Right lobe of liver (tissue), 6 donors: ENCODE measurements around the gene TMEM92. TPM values are rescaled to one million over a fixed set of nuclear protein-coding genes. Genes with fewer than 3 reads are reported as not detected.

ENCODE experiments used
- ATAC-seq, 4 donors: fragments of 200-7000 bp; cut with Tn5 transposase; one replicate each; pipeline ENCODE4 v1.9.1; 2020; ENCODE audit warnings: mild to moderate bottlenecking in 4 of 4, moderate library complexity in 4 of 4
- DNase-seq, 3 donors: peaks; one replicate each; pipeline ENCODE4 v3.0.0-alpha.2; 2020
- H3K27ac ChIP-seq, 3 donors: fragments of 200-600 bp; one replicate each; pipeline ENCODE4 v1.8.0; 2022
- H3K27me3 ChIP-seq, 2 donors: fragments of 200-600 bp; one replicate each; pipeline ENCODE4 v1.8.0; 2022
- H3K36me3 ChIP-seq, 4 donors: fragments of 200-600 bp; sonication (generic) in 1 of 4; one replicate each; pipeline versions ENCODE4 v1.5.1 to v1.8.0; 2017 to 2022; ENCODE audit warnings: control low read depth in 1 of 4
- H3K4me1 ChIP-seq, 4 donors: fragments of 200-600 bp; sonication (generic) in 1 of 4; one replicate each; pipeline versions ENCODE4 v1.5.1 to v1.8.0; 2017 to 2022; ENCODE audit warnings: control low read depth in 1 of 4
- H3K4me3 ChIP-seq, 3 donors: fragments of 200-600 bp; one replicate each; pipeline ENCODE4 v1.8.0; 2022
- H3K9me3 ChIP-seq, 4 donors: fragments of 200-600 bp; sonication (generic) in 1 of 4; one replicate each; pipeline versions ENCODE4 v1.5.1 to v1.8.0; 2017 to 2022; ENCODE audit warnings: control low read depth in 1 of 4
- POLR2A ChIP-seq: fragments of 450-650 bp; IDR thresholded peaks from one replicate; pipeline ENCODE4 v1.6.1; 2017; ENCODE audit warnings: antibody characterized with exemption, mild to moderate bottlenecking
- WGBS: methylation state at CpG from one replicate; pipeline ENCODE4 v1.1.6; 2018; ENCODE audit warnings: low coverage, low lambda C conversion rate; ENCODE audit not compliant: insufficient coverage; ENCODE audit errors: missing lambda C conversion rate; 5-methylcytosine and 5-hydroxymethylcytosine counted together
- intact Hi-C, 2 donors: fragments of 100-400 bp; cut with DNase I; formaldehyde crosslinking; loops; one replicate each; pipeline versions ENCODE4 v1.11.2 to v1.14.1; 2022
- total RNA-seq, 6 experiments: library from RNA; depleted of rRNA in 2 of 6; stranded (reverse); fragments of >200 nt in 2 of 6; fragmentation: NEBNext Ultra II Directional in 3 of 6; extraction: Animal tissue kit (Norgen Biotek cat#: 25700) in 3 of 6; gene quantifications; one replicate each; pipeline versions ENCODE4 v1.1.0 to v1.2.4, GENCODE V29; 2016 to 2023
- TF ChIP-seq, protein P1 (sequence below), 4 donors: fragments of 200-600 bp in 3 of 4; fragments of 450-650 bp in 1 of 4; IDR thresholded peaks; one replicate each; pipeline versions ENCODE4 v1.5.1 to v1.8.0; 2016 to 2022; ENCODE audit warnings: antibody characterized with exemption in 4 of 4, mild to moderate bottlenecking in 2 of 4
- donor health status: DM: no; HTN: yes; CAD: no.
- donor health status: DM: no; HTN: no; CAD: no.
- donor health status: DM: no; HTN: no; CAD: no.
- donor health status: DM: no; HTN: yes; CAD: no.
- donor health status: DM: no; HTN: yes; CAD: no.

TMEM92 gene
- total RNA-seq, 6 experiments from 2014 or later: 1.5 to 20.0 (median 8.7) TPM

DNA sequence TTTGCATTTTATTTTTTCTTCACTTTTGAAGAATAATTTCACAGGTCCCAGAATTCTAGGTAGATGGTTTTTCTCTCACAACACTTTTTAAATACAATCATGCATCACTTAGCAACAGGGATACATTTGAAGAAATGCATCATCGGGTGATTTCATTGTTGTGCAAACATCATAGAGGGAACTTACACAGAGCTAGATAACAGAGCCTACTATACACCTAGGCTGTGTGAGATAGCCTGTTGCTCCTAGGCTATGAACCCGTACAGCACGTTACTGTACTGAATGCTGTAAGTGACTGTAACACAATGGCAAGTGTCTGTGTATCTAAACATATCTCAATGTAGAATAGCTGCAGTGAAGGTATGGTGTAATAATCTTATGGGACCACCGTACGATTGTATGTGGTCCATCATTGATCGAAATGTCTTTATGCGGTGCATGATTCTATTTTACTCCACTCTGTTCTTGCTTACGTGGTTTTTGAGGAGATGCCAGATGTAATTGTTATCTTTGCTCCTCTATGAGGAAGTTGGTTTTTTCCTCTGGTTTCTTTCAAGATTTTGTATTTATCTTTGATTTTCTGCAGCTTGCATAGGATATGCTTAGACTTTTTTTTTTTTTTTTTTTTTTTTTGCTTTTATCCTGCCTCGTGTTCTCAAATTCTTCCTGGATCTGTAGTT, 35.5 kb upstream of the TMEM92 start:
- peak in 1 of 4 donors; percentile 40 for ATAC-seq

DNA sequence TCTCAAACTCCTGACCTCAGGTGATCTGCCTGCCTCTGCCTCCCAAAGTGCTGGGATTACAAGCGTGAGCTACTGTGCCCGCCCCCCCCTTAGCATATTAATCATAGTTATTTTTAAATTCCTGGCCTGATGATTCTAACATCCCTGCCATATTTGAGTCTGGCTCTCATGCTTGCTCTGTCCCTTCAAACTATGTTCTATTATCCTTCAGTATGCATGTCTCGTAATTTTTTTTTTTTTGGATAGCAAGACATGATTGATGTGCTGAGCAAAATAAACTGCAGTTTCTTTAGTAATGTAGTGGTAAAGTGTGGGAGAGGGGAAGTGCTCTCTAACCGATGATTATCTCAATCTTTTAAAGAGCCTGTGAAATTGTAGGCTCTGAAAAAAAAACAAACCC, 34.3 kb upstream of the TMEM92 start:
- no peaks in the 10 kb centered on the region for H3K36me3 ChIP-seq
- ATAC-seq (no peak), DNase-seq (no peak)
- TF ChIP-seq, protein P1, sequence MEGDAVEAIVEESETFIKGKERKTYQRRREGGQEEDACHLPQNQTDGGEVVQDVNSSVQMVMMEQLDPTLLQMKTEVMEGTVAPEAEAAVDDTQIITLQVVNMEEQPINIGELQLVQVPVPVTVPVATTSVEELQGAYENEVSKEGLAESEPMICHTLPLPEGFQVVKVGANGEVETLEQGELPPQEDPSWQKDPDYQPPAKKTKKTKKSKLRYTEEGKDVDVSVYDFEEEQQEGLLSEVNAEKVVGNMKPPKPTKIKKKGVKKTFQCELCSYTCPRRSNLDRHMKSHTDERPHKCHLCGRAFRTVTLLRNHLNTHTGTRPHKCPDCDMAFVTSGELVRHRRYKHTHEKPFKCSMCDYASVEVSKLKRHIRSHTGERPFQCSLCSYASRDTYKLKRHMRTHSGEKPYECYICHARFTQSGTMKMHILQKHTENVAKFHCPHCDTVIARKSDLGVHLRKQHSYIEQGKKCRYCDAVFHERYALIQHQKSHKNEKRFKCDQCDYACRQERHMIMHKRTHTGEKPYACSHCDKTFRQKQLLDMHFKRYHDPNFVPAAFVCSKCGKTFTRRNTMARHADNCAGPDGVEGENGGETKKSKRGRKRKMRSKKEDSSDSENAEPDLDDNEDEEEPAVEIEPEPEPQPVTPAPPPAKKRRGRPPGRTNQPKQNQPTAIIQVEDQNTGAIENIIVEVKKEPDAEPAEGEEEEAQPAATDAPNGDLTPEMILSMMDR (IDR thresholded peaks at IDR 0.05): no peak
- TF ChIP-seq POLR2A: no peak
- H3K4me1 ChIP-seq: no peaks in the 10 kb centered on the region
- H3K27ac ChIP-seq: no peak overlapping the region
- WGBS: 48% methylated on average over 3 of the region's 4 CpGs
- H3K4me3 ChIP-seq: no peak overlapping the region
- no peaks in the 10 kb centered on the region for H3K9me3 ChIP-seq
- no peaks in the 10 kb centered on the region for H3K27me3 ChIP-seq
- intact Hi-C loops: no loop called here

More for the DNA sequence above, 35.5 kb upstream of the TMEM92 start:
- no peaks in the 10 kb centered on the region for H3K9me3 ChIP-seq
- no peak overlapping the region for H3K4me3 ChIP-seq
- H3K4me1 ChIP-seq: no peaks in the 10 kb centered on the region
- H3K27me3 ChIP-seq: no peaks in the 10 kb centered on the region
- no peak overlapping the region for H3K27ac ChIP-seq
- WGBS: 50% methylated on average over 9 of the region's 9 CpGs
- H3K36me3 ChIP-seq: no peaks in the 10 kb centered on the region
- TF ChIP-seq, protein P1 (IDR thresholded peaks at IDR 0.05): no peak
- TF ChIP-seq POLR2A: no peak
- no peak for DNase-seq
- intact Hi-C loops: no loop called here

DNA sequence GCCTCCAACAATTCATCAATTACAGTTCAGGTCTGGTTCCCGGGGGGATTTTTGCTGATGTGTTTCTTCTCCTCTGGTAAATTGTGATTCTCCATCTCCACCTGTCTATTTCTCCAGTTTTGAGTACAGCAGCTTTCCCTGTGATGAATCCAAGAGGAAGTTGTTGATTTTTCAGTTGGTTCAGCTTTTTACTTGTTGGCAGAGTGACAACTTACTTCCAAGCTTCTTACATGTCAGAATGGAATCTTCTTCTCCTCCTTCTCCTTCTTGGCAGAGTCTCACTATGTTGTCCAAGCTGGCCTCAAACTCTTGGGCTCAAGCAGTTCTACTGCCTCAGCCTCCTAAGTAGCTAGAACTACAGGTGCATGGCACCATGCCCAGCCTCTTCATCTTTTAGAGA, 33.4 kb upstream of the TMEM92 start:
- no peak for ATAC-seq
- TF ChIP-seq, protein P1 (IDR thresholded peaks at IDR 0.05): no peak
- TF ChIP-seq POLR2A: no peak
- intact Hi-C loops: no loop called here
- no peaks in the 10 kb centered on the region for H3K36me3 ChIP-seq
- DNase-seq: no peak
- H3K27ac ChIP-seq: no peak overlapping the region
- H3K9me3 ChIP-seq: no peaks in the 10 kb centered on the region
- H3K4me1 ChIP-seq: no peaks in the 10 kb centered on the region
- no peaks in the 10 kb centered on the region for H3K27me3 ChIP-seq
- no CpG with 5 or more reads among the region's 1 CpG for WGBS
- no peak overlapping the region for H3K4me3 ChIP-seq

DNA sequence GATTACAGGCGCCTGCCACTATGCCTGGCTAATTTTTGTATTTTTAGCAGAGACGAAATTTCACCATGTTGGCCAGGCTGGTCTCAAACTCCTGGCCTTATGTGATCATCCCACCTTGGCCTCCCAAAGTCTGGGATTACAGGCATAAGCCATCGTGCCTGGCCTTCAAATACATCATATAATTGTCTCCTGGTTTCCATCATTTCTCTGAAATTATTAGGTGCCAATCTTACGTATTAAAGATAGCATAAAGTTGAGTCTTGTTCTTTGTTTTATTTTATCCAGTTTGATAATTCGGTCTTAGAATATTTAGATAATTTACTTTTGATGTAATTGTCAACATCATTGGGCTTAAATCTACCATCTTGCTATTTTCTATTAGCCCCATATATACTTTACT, 32.8 kb upstream of the TMEM92 start:
- WGBS: 65% methylated on average over 5 of the region's 5 CpGs
- no peaks in the 10 kb centered on the region for H3K27me3 ChIP-seq
- ATAC-seq (no peak), DNase-seq (no peak)
- intact Hi-C loops: no loop called here
- no peak overlapping the region for H3K4me3 ChIP-seq
- no peaks in the 10 kb centered on the region for H3K9me3 ChIP-seq
- no peaks in the 10 kb centered on the region for H3K36me3 ChIP-seq
- H3K4me1 ChIP-seq: no peaks in the 10 kb centered on the region
- TF ChIP-seq POLR2A: no peak
- TF ChIP-seq, protein P1 (IDR thresholded peaks at IDR 0.05): no peak
- no peak overlapping the region for H3K27ac ChIP-seq
